Measurements from ENCODE around the gene RTKN.

Gene RTKN

DNA sequence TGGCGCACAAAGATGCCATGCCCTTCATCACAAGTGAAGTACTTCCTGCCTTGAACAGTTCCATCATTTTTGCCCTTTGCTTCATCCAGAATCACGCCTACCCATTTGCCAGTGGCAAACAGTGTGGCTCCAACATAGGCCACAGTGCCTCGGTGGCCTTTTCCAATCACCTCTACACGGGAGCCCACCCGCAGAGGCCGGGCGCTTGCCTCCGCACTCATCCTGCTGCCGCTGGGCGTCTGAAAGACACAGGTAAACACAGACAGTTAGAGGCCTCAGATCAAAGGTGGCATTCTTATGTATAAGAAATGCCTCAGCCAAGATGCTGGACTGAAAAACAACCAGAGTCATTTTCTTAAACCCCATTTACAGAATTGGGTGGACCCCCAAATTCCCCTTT is 63.7 kb downstream of the RTKN start:
- no peak for TF ChIP-seq ZNF274 (IDR thresholded peaks at IDR 0.05; ENCODE audit: low read depth, low read length)
- no peak overlapping the region for H3K4me3 ChIP-seq (ENCODE audit: low read length)

DNA sequence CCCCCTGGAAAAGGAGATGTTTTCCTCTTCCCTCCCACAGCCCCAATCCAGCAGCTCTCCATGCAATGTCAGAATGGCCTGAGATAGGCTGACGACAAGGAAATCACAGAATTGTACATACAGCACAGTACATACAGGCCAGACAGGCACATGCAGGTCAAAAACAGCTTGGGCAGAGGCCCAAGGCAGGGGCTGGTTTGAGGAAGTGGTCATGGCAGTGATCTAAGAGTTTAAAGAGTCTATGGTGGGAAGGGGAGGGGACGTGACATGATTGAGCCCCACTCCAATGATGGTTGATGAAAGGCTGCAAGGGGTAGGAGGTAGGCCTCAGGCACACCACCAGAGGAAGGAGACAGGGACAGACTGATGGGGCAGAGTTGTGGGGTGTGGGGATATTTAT is 65.9 kb downstream of the RTKN start:
- TF ChIP-seq ZNF274 (IDR thresholded peaks at IDR 0.05; ENCODE audit: low read depth, low read length): no peak
- H3K4me3 ChIP-seq (ENCODE audit: low read length): no peak overlapping the region

All from GM08714 (cell line).